Stimulated activated CD4-positive, alpha-beta T cell treated with anti-CD3 and anti-CD28 coated beads, Interleukin-1b, Interleukin-23, amount 100 ng/mL, for 48 hours (primary cell): ENCODE measurements around the gene LARGE1.
"Not testable (repeated sequence)": the region's sequence is repeated elsewhere in the genome, so short reads cannot be mapped to it uniquely, and the experiment has no call there.

Experiments used
- DNase-seq: peaks from one replicate; pipeline ENCODE4 v3.0.0-alpha.2; 2020

Gene LARGE1

DNA sequence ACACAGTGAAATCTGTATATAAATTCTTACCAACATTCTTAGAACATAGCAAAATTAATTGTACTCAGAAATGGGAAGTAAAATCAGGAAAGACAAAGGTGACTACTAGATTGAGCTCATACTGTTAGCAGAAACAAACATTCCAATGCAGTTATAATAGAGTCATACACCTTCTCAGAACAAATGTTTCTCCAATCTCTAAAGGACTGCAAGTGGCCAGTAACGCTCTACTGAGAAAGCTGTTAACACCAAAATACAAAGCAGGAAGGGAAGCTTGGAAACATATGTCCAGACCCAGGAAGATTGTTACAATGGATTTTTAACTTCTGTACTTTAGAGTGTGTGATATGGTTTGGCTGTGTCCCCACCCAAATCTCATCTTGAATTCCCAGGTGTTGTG is 341.5 kb downstream of the LARGE1 start:
- DNase-seq, result no peak

DNA sequence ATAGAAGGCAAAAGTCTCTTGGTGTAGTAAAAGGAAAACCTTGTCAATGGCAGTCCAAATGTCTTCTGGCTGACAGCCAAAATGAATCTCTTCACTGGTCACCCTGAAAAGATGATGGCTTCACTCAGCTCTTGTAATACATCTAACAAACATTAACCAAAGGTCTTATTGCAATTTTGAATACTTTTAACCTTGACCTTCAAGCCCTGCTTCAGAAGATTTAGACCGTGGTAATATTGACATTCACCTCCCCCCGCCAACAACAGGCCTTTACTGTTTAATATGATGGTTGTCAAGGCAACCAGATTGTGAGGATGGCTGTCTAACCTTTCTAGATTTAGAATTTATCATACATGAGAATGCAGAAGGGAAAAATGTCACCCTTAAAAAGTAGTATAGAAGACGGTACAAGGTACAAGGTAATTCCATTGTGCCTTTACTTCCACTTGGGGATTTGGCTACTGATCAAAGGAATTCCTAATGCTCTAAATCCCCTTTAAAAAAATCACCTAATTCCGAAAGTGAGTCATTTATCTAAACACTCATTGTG is 342.3 kb downstream of the LARGE1 start:
- no peak for DNase-seq

- DNase-seq, result no peak
These were observed 344.1 kb downstream of the LARGE1 start for GRCh38 chr22:33576205-33576604.

DNA sequence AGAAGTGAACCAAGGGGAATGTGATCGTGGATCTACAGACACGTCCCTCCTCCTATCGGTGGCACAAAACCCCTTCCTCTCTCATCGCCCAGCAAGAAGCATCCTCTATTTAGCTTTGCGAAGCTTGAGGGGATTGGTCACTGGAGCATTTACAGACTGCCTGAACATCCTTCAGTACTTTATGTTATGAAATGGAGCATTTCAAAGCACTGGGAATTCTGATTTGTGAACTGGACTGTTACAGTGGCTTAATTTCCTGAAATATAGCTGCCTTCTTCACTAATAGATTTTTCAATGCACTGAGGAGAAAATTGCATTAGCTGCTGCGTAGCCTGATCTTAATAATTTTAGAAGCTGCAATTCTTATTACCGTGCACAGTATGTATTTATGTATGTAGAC is 344.5 kb downstream of the LARGE1 start:
- no peak for DNase-seq

- no peak for DNase-seq
These were observed 345.2 kb downstream of the LARGE1 start for GRCh38 chr22:33575041-33575440.

- no peak for DNase-seq
These were observed 346.8 kb downstream of the LARGE1 start for GRCh38 chr22:33573479-33573878.

DNA sequence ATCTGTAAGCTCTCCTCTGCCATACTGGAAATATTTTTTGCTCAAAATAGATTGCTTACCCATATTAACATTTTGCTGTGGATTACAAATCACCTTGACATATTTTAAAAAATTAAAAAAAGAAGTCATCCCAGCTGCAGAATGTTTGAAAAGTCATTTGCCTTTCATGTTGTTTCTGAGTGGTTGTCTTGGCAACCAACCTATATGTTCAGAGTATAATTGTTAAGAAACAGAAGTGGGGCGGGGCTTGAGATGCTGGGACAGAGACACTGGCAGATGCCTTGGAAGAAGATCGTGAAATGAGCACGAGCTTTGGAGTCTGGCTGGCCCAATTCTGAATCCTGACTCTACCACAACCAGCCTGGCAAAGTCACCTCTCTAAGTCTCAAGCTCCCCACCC is 348.2 kb downstream of the LARGE1 start:
- no peak for DNase-seq

DNA sequence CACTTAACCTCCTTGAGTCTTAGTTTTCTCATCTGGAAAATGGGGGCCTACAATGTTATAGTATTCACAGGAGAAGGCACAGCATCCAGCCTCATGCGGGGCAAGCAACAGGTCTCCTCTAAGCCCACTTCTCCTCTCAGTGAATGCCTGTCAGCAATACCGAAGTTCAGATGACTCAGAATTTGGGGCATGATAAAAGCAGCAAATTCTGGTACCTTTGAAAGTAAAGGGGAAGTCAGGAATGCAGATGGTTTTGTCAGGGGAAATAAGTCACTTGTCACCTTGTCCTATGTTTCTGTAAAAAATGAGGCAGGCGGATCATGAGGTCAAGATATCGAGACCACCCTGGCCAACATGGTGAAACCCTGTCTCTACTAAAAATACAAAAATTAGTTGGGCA is 350.2 kb downstream of the LARGE1 start:
- no peak for DNase-seq

DNA sequence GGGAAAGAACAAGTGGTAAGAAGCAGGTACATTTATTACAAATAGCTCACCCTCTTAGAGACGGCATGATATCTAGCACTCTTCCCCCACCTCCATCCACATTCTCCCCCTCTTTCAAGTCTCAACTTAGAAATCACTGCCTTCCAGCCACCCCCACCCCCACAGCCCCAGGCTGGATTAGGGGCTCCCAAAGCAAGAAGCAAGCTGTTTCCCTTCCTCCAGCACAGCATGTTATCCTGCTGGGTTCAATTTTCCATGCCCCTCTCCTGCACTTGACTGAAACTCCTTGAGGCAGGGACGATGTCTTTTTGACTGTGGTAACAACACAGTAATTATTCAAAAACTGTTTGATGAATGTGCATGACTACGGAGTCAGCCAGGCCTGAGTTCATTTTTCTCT is 350.7 kb downstream of the LARGE1 start:
- DNase-seq, result no peak

- no peak for DNase-seq
These were observed 351.3 kb downstream of the LARGE1 start for GRCh38 chr22:33569018-33569417.

GRCh38 chr22:33566495-33566894 is 353.8 kb downstream of the LARGE1 start:
- DNase-seq, result not testable (repeated sequence)

DNA sequence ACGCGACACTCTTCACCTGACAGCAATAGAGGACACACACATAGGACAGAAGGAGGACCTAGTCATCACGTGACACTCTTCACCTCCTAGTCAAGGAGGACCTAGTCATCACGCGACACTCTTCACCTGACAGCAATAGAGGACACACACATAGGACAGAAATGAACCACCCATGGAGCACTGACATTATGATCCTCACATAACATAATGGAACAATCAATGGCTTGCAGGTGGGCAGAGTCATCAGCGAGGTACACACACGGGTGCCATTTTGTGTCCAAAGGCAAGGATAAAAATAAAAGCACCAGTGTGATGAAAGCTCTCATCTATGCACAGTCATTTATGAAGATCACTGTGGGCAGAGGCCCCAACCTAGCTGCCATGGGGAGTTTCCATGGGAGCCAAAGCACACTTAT is 354.7 kb downstream of the LARGE1 start:
- DNase-seq, result peak; percentile 33

DNA sequence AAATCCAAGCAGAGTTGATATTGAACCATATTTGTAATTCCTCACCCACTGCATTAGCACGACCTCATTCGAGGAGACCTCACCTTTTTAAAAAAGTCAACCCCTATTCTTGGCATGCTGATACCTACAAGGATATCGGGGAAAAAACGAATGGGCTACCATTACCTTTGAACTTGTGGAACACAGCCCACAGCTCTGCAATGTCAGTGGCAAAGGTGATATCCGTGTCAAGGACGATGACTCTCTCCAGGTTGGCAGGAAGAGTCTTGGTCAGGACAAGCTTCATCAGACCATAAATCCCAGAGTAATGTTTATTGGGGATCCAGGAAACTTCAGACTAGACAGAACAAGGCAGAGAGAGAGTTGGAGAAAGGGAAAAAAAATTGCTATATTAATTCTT is 355.6 kb downstream of the LARGE1 start:
- DNase-seq, result no peak

GRCh38 chr22:33563220-33563964 is 356.9 kb downstream of the LARGE1 start:
- DNase-seq, result no peak

DNA sequence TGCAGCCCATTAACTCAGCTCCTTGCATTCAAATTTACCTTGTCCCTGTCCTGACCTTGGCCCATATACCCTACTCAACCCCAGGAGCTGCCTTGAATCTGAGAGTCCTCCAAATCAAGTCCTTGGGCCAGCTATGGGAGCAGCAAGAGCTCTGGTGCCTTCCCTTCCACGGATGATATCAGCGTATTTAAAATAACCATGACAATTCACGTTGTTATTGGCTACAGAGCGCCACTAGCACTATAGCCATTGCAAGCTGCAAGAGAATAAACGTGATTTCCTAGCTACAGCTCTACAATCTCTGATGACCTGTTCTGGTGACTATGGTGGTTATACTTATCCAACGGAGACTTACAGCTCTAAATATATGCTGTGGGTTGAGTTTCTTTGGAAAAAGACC is 357.8 kb downstream of the LARGE1 start:
- DNase-seq, result no peak

- no peak for DNase-seq
These were observed 359.0 kb downstream of the LARGE1 start for GRCh38 chr22:33561149-33561807.

DNA sequence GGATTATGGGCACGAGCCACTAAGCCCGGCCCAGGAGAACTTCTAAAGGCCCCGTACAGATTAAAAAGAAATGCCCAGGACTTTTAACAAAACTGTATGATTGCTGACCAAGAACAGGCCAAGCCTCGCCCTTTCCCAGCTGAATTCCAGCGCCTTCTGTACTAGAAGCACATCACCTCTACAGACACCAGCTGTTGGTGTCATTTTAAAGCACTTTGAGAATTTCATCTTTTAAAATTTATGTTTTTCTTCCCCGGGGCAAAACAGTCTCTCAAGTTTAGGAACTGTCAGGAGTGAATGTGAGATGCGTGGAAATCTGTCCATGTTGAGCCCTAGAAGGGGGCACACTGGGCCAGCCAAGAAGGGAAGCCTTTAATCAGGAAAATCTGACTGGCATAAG is 362.4 kb downstream of the LARGE1 start:
- DNase-seq, result no peak

DNA sequence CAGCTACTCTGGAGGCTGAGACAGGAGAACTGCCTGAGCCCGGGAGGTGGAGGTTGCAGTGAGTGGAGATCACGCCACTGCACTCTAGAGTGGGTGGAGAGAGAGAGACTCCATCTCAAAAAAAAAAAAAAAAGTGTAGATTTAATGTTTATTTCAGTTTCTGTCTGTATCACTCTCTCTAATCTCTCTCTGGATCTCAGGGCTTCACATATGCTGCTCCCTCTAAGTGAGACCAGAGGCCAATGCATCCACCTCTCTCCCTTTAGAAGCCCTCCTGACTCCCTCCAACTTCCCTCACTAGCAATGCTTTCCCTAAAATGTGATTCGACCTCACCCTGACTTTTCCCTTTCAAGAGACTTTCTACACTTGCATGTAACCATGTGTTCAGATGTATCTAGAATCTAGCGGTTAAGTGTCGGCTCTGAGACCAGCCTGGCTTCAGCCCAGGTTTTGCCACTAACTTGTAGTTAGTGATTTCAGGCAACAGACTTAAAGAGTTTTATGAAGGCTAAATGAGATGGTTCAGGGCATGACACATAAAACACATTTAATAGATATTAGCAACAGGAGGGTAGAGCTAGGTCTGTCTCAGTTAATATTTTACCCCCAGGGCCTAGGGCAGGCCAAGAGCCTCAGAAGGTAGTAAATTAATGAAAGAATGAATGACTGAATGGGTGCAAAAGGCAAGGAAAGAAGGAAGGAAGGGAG is 364.3 kb downstream of the LARGE1 start:
- DNase-seq, result no peak

- no peak for DNase-seq
These were observed 366.8 kb downstream of the LARGE1 start for GRCh38 chr22:33553493-33553892.

DNA sequence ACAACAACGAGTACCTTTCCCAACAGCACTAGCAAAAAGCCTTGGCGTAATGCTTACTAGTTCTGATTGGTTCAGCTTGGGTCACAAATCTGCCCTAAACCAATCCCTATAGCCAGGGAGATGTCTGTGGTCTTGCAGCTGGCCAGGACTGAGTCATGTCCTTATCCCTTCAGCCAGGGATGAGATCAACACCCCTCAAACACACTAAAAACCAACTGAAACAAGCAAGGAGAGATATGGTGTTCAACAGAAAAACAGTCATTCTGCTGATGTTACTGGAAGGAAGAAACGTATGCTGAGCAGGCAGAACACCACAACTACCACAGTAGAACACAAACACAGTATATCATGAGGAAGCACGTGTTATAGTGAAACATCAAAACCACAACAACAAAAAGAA is 375.6 kb downstream of the LARGE1 start:
- no peak for DNase-seq

DNA sequence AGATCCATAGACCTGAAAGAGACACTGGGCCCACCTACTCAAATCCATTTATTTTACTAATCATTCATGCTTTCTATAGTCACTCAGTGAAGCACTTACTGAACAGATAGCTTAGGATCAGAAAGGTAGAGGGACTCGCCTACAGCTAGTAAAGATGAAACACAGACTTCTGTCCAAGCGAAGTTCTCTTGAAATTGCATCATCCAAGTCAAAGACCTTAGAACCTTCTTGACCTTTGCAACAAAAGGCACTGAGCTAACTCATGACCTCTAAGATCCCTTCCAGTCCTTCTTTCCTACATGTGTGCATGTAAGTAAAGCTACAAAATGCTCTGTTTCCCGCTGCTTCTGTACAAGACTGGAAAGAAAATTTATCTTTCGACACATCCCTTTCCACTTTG is 377.6 kb downstream of the LARGE1 start:
- no peak for DNase-seq

GRCh38 chr22:33542153-33542552 is 378.1 kb downstream of the LARGE1 start:
- no peak for DNase-seq

DNA sequence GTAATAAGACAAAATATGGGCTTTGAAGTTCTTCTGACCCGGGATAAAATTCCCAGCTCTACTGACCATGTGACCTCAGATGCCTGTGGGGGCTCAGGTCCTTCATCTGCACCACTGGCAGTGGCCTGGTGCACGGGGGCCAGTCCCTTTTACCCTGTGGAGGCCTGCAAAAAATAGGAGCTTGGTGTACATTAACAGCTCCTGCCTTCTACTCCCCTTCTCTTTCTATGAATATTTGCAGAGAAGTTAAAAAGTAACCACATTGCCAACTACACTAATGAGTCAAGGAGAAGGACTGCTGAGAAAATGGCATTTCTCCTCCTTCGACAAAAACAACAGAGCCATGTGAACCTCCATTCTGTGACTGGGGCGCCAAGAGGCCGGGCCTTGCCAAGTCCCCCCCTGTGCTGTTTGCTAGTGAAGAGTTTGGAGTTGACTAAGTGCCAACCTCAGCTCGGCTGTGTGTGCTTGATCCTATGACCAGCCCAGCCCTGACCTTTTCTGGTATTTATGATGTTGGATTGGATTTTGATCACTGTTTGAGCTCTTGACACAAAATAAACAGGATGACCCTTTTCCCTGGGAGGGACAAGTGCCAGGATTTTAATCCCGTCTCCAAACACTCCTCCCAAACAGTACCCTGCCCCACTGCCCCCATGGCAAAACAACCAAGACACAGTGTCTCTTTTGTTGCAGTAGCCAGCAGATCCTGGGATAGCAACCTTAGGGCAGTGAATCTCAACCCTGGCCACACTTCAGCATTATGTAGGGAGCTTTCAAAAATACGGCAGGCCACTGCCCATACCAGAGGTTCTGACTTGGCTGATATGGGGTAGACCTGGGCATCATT is 380.1 kb downstream of the LARGE1 start:
- no peak for DNase-seq
